Esophagus muscularis mucosa (tissue), 4 donors: ENCODE measurements around the gene CCR4.
"Not testable (repeated sequence)": the region's sequence is repeated elsewhere in the genome, so short reads cannot be mapped to it uniquely, and the experiment has no call there.

Experiments
- CTCF ChIP-seq, 3 experiments: fragments of 200-600 bp in 2 of 3; fragments of 450-650 bp in 1 of 3; sonication (generic) in 2 of 3; IDR thresholded peaks; one replicate each; pipeline ENCODE4 v1.5.1; 2017 to 2019; ENCODE audit warnings: antibody characterized with exemption in 3 of 3, mild to moderate bottlenecking in 2 of 3, moderate library complexity in 1 of 3
- EP300 ChIP-seq: sonication (generic); formaldehyde crosslinking; IDR thresholded peaks from one replicate; pipeline ENCODE4 v1.6.1; 2017; ENCODE audit warnings: antibody characterized with exemption
- POLR2A ChIP-seq: fragments of 450-650 bp; IDR thresholded peaks from one replicate; pipeline ENCODE4 v1.6.1; 2017; ENCODE audit warnings: antibody characterized with exemption, moderate library complexity, mild to moderate bottlenecking, low read depth
- POLR2AphosphoS5 ChIP-seq, 2 donors: sonication (generic); formaldehyde crosslinking; IDR thresholded peaks; one replicate each; pipeline ENCODE4 v1.6.1; 2017; ENCODE audit warnings: antibody characterized with exemption in 2 of 2

- TF ChIP-seq EP300; CTCF (IDR thresholded peaks at IDR 0.05); POLR2AphosphoS5 (IDR thresholded peaks at IDR 0.05); POLR2A: not testable (repeated sequence)
These were observed 11.7 kb upstream of the CCR4 start for GRCh38 chr3:32939531-32940284.
